ENCODE measurements around the gene ZC2HC1B. TPM values are rescaled to one million over a fixed set of nuclear protein-coding genes. Genes with fewer than 3 reads are reported as not detected.

The ZC2HC1B gene
- total RNA-seq, 1 donor from 2014 or later, result not detected

- H3K27ac ChIP-seq, result no peak overlapping the region
- no peaks in the 10 kb centered on the region for H3K4me1 ChIP-seq
- no peak overlapping the region for H3K4me3 ChIP-seq
- H3K36me3 ChIP-seq, result no peaks in the 10 kb centered on the region
- H3K9me3 ChIP-seq, result no peaks in the 10 kb centered on the region
- no peak for TF ChIP-seq CTCF (IDR thresholded peaks at IDR 0.05)
- no peak for DNase-seq
- intact Hi-C loops (cut with DNase I), result no loop called here
- no peaks in the 10 kb centered on the region for H3K27me3 ChIP-seq
- ATAC-seq, result no peak
Measured at GRCh38 chr6:143836150-143836549, 28.1 kb upstream of the ZC2HC1B start.

GRCh38 chr6:143838395-143838794 lies 25.9 kb upstream of the ZC2HC1B start:
- no peak for TF ChIP-seq CTCF (IDR thresholded peaks at IDR 0.05)
- Histone ChIP-seq H3K9me3 (no peaks in the 10 kb centered on the region), H3K36me3 (no peaks in the 10 kb centered on the region), H3K27ac (no peak overlapping the region), H3K4me3 (no peak overlapping the region), H3K4me1 (peaks cover 4% of the 10 kb centered on the region), H3K27me3 (no peaks in the 10 kb centered on the region)
- intact Hi-C loops (cut with DNase I), result no loop called here
- ATAC-seq (peak; percentile 6), DNase-seq (no peak)

- no peaks in the 10 kb centered on the region for H3K27me3 ChIP-seq
- no peak for TF ChIP-seq CTCF (IDR thresholded peaks at IDR 0.05)
- ATAC-seq (no peak), DNase-seq (no peak)
- H3K9me3 ChIP-seq, result no peaks in the 10 kb centered on the region
- H3K4me3 ChIP-seq, result no peak overlapping the region
- intact Hi-C loops (cut with DNase I), result no loop called here
- no peaks in the 10 kb centered on the region for H3K36me3 ChIP-seq
- H3K27ac ChIP-seq, result no peak overlapping the region
- H3K4me1 ChIP-seq, result peaks cover 7% of the 10 kb centered on the region
Measured at GRCh38 chr6:143839196-143839595, 25.1 kb upstream of the ZC2HC1B start.

GRCh38 chr6:143840595-143841265 lies 23.5 kb upstream of the ZC2HC1B start:
- DNase-seq (no peak), ATAC-seq (no peak)
- no peak overlapping the region for H3K27ac ChIP-seq
- no peak overlapping the region for H3K4me3 ChIP-seq
- TF ChIP-seq CTCF (IDR thresholded peaks at IDR 0.05), result no peak
- H3K4me1 ChIP-seq, result peaks cover 16% of the 10 kb centered on the region
- no peaks in the 10 kb centered on the region for H3K27me3 ChIP-seq
- intact Hi-C loops (cut with DNase I), result no loop called here
- peaks cover 14% of the 10 kb centered on the region for H3K36me3 ChIP-seq
- no peaks in the 10 kb centered on the region for H3K9me3 ChIP-seq

DNA sequence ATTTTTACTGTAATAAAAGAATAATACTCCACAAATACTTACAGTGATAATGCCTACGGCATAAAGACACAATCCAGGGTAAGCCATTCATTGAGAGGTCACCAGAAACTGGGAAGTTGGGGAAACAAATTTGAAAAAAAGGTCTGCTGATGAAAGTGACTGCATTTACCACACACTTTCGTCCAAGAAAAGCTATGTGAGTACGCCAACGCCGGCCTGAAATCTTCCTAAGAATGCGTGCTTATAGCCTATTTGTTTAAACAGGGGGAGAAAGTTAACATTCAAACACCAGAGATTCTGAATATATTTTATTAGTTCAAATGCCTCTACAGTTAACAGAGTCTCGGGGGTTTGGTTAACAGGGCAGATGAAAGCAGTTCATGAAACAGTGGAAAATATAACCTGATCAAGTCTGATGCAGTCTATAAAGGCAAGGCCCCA lies 21.8 kb upstream of the ZC2HC1B start:
- no peak for TF ChIP-seq CTCF (IDR thresholded peaks at IDR 0.05)
- Histone ChIP-seq H3K9me3 (no peaks in the 10 kb centered on the region), H3K4me3 (peak overlapping the region; percentile 91), H3K27me3 (no peaks in the 10 kb centered on the region), H3K4me1 (peaks cover 16% of the 10 kb centered on the region), H3K36me3 (peaks cover 32% of the 10 kb centered on the region), H3K27ac (peak overlapping the region; percentile 97)
- no peak for DNase-seq
- ATAC-seq, result no peak
- intact Hi-C loops (cut with DNase I), result no loop called here

Measured in upper lobe of right lung (tissue), 1 donor.